ENCODE measurements around the gene C20orf173.
A peak's percentile ranks its signal among the peaks of the same experiment; 100 is the strongest.
"Not testable (repeated sequence)": the region's sequence is repeated elsewhere in the genome, so short reads cannot be mapped to it uniquely, and the experiment has no call there.

C20orf173 gene

GRCh38 chr20:35529552-35529951, at the start of gene C20orf173:
C20orf173 (minus strand) TSS chr20:35529652; CDS start chr20:35529373, 279 bp downstream.
- DNase-seq = no peak

- no peak for DNase-seq
Measured at GRCh38 chr20:35579196-35579595, 49.7 kb upstream of the C20orf173 start.

GRCh38 chr20:35578469-35578868, 49.0 kb upstream of the C20orf173 start:
- no peak for DNase-seq

GRCh38 chr20:35576816-35577215, 47.4 kb upstream of the C20orf173 start:
- no peak for DNase-seq

GRCh38 chr20:35575958-35576357, 46.5 kb upstream of the C20orf173 start:
- no peak for DNase-seq

GRCh38 chr20:35572838-35573237, 43.4 kb upstream of the C20orf173 start:
- DNase-seq = no peak

- DNase-seq = no peak
Measured at GRCh38 chr20:35571555-35571954, 42.1 kb upstream of the C20orf173 start.

GRCh38 chr20:35568645-35569044, 39.2 kb upstream of the C20orf173 start:
- DNase-seq = peak; percentile 14 to 18

GRCh38 chr20:35564905-35565304, 35.5 kb upstream of the C20orf173 start:
- no peak for DNase-seq

GRCh38 chr20:35563834-35564233, 34.4 kb upstream of the C20orf173 start:
- no peak for DNase-seq

GRCh38 chr20:35562541-35563110, 33.2 kb upstream of the C20orf173 start:
- no peak for DNase-seq

- no peak for DNase-seq
Measured at GRCh38 chr20:35561671-35562070, 32.2 kb upstream of the C20orf173 start.

GRCh38 chr20:35561268-35561667, 31.8 kb upstream of the C20orf173 start:
- peak in 1 of 2 experiments; percentile 35 for DNase-seq

GRCh38 chr20:35560541-35560940, 31.1 kb upstream of the C20orf173 start:
- no peak for DNase-seq

GRCh38 chr20:35560105-35560511, 30.7 kb upstream of the C20orf173 start:
- DNase-seq = no peak

GRCh38 chr20:35559042-35559693, 29.7 kb upstream of the C20orf173 start:
- no peak for DNase-seq

GRCh38 chr20:35558451-35558850, 29.0 kb upstream of the C20orf173 start:
- DNase-seq = no peak

- no peak for DNase-seq
Measured at GRCh38 chr20:35556871-35557270, 27.4 kb upstream of the C20orf173 start.

GRCh38 chr20:35555951-35556645, 26.6 kb upstream of the C20orf173 start:
- no peak for DNase-seq

GRCh38 chr20:35555461-35555860, 26.0 kb upstream of the C20orf173 start:
- not testable (repeated sequence) for DNase-seq

- no peak for DNase-seq
Measured at GRCh38 chr20:35552914-35553313, 23.5 kb upstream of the C20orf173 start.

- no peak for DNase-seq
Measured at GRCh38 chr20:35551503-35551902, 22.1 kb upstream of the C20orf173 start.

GRCh38 chr20:35547329-35547728, 17.9 kb upstream of the C20orf173 start:
- no peak for DNase-seq

GRCh38 chr20:35546127-35546526, 16.7 kb upstream of the C20orf173 start:
- DNase-seq = no peak
